Limb (tissue), 2 donors: Measurements from ENCODE around the gene FAP.
A peak's percentile ranks its signal among the peaks of the same experiment; 100 is the strongest.

ENCODE experiments used
- DNase-seq, 2 donors: peaks; one replicate each; pipeline ENCODE4 v3.0.0-alpha.2; 2016; ENCODE audit errors: extremely low spot score in 2 of 2

FAP gene

GRCh38 chr2:162196638-162197037 lies 46.6 kb downstream of the FAP start:
- no peak for DNase-seq

DNA sequence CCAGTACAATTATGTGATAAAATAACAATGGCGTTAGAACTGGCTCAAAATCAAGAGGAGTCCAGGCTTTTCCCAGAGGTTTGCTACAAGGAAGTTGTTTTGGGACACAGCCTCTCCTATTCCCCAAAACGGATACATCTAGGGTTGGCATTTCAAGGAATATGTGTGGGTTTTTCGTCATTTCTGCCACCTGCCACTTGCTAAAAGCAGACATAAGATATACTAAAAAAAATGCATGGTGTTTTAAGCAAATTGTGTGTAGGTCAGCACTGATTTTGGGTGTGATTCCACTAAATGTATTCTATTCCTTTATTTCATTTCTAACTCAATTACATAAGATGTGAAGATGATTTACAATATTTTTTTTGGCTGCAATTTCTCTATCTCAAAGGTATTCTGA lies 54.8 kb downstream of the FAP start:
- no peak for DNase-seq

DNA sequence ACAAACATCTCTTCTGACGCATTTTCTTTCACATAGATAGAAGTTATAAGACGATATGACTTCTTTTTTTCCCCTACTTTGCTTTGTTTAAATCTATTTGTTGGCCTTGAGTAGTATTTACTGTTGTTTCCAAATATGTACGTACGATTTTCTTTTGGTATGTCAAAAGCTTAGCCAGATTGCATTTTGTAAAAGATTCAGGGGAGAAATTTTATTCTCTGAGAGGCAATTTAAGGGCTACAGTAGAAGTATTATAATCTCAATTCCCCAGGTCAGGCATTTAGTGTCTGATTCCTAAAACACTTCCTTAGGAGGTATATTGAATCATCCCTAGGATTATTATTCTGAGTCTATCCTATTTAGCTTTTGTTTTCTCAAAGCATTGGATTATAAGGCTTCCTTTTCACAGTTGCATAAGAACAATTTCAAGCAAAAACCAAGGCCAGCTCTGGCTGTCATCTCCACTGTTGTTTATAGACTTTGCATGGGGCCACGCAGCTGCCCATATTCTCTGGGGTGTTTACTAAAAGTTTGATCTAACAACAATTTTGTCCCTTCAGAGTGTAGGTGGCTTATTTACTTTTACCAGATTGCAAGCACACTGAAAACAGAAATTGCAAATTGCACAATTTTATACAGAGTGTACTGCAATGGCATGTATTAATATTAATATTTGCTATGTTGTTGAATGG lies 57.6 kb downstream of the FAP start:
- no peak for DNase-seq

DNA sequence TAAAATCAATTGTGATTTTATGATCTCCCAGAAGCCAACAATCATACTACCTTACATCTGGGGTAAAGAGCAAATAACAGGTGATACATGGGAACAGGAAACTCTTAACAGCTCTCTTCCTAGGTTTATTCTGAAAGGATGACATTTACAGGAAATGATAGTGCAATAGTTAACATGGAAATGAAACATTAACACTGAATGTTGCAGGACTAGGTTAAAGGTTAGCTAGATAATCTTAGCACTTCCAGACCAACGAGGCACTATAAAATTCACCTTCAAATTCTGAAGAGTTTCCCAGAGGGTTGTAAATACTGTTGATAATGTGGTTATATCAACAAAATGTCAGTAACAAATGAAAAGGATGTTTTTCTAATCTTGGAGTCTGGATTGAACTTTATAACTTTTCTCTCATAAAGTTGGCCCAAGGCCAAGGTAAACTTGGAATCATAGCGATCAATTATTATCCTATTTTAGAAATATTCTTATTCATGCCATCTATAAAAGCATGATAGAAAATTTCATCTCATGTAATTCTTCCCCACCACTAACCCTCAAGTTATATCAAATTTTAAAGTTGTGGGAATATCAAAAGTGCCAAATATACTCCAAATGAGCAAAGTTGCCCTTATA lies 58.3 kb downstream of the FAP start:
- DNase-seq: no peak

- no peak for DNase-seq
Observed at GRCh38 chr2:162184359-162184758, 58.9 kb downstream of the FAP start.

DNA sequence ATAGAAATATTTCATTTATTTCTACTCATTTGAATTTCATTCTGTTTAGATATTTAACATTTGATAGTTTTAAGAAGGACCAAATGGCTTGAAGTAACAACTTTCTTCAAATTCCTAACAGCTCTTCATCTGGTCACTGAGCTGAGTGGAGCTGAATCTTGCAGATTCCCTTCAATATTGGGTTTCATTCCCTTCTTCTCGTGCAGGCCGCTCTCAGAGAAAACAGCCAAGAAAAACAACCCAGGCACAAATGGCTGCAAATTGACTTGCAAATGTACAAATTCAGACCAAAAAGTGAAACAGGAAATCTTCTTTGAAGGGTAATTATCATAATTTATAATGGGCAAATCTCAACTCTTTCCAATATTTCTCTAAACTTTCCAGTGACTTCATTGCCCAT lies 60.9 kb downstream of the FAP start:
- no peak for DNase-seq

DNA sequence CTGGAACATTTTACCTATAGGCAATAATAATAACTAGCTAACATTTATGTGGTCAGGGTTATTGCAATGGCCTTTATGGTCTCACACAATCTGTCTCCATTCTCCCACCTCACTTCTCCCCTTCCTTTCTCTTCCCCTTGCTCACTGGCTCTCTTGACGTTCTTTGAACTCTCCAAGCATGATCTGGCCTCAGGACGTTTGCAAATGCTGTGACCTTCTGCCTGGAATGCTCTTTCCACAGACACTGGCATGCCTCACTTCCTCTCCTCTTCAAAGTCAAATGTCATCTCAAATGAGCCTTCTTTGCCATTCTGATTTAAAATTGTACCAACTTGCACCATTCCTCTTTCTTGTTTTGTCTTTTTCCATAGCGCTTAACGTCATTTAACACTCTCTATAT lies 65.9 kb downstream of the FAP start:
- DNase-seq: no peak

GRCh38 chr2:162175714-162176113 lies 67.5 kb downstream of the FAP start:
- no peak for DNase-seq

GRCh38 chr2:162174746-162175145 lies 68.5 kb downstream of the FAP start:
- peak in 1 of 2 donors; percentile 29 for DNase-seq

GRCh38 chr2:162172802-162173370 lies 70.4 kb downstream of the FAP start:
- no peak for DNase-seq

DNA sequence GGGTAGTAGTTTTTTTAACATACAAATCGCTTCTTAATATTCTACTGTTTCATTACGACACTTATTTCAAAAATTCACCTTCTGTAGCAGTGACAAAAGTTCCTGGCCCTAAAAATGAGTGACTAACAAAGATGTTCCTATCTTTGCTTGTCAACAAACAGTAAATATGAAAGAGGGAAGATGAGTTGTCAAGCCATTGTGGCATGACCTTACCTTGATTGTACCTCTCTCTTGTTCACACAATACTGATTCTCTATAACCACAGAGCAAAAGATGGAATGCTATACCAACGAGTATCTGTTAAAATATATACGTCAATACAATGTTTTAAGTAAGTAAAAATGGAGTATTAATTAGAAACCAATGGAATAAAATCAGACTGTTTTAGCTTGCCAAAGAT lies 76.5 kb downstream of the FAP start:
- no peak for DNase-seq

- DNase-seq: no peak
Observed at GRCh38 chr2:162166174-162166573, 77.1 kb downstream of the FAP start.

DNA sequence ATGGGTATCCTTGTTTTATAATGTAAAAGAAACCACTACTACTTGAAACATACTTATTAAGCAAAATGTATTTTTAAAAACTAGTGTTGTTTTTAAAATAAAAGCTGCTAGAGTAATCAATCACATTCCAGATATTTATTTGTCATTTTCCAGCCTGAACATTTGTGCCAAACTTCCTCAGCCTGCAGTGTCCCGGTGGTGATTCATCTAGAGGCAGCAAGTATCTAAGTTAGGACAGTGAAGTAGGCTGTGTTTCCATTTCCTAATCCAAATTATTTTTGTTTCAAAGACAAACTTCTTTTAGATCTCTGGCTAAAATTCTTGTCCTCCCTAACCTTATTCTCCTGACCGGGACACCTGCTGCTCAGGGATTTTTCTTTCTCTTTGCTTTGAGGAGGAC lies 78.4 kb downstream of the FAP start:
- no peak for DNase-seq

DNA sequence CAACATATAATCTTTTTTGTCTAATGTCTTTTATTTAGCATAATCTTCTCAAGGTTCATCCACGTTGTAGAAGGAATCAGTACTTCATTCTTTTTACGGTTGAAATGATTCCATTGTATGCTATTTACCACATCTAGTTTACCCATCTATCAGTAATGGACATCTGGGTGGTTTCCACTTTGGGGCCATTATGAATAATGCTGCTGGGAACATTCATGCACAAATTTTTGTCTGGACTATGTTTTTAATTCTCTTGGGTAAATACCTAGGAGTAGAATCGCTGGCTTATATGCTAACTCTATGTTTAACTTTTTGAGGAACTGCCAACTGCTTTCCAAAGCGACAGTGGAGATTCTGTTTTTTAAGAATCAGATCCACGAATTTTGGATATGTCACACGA lies 83.8 kb downstream of the FAP start:
- no peak for DNase-seq

GRCh38 chr2:162156149-162156548 lies 87.1 kb downstream of the FAP start:
- no peak for DNase-seq

- DNase-seq: no peak
Observed at GRCh38 chr2:162155093-162155492, 88.2 kb downstream of the FAP start.

DNA sequence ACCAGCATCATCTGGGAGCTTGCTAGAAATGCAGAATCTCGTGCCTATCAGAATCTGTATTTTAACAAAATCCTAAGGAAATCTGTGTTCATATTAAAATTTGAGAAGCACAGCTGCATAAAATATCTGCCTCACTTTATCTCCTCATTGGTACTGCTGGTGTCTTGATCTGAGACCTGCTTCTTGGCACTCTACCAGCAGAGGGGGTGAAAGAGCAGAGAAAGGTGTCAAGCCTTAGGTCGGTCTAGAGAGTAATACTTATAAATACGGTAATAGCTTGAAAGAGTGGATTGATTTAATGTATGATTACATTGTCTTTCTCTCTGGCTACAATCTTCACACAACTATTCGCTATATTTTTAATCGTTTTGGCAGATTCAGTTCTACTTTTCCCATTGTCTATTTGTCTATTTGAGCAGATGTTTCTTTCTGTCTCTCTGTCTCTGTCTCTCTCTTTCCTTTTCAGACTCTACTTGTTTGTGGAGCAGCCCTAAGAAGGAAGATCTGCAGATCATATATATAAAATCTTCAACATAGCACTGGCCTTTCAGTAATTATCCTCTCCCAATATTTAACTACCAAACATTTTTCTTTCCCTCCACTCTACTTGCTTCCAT lies 89.5 kb downstream of the FAP start:
- peak; percentile 59 to 64 for DNase-seq

DNA sequence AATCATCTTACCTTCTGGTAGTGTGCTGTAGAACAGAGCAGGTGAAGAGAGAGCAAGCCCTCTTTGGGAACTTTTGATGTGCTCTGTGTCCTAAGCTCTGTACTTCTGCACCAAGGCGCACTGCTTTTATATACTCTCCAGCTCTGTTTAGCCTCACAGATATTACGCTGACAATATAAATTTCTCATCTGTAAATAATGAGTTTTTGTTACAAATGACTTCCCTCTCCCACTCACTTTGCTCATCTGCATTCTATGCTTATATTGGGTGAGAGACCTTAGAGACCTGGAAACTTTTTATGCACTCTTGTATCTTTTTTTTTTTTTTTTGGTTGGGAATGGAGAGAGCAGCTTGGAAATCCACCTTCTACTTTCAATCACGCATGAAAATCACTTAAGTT lies 91.1 kb downstream of the FAP start, which contains the start of gene GCG:
Gene GCG (minus strand): TSS at position 101 of the 400 bp plus-strand sequence. CDS start 3,069 bp downstream, outside the sequence.
- no peak for DNase-seq

DNA sequence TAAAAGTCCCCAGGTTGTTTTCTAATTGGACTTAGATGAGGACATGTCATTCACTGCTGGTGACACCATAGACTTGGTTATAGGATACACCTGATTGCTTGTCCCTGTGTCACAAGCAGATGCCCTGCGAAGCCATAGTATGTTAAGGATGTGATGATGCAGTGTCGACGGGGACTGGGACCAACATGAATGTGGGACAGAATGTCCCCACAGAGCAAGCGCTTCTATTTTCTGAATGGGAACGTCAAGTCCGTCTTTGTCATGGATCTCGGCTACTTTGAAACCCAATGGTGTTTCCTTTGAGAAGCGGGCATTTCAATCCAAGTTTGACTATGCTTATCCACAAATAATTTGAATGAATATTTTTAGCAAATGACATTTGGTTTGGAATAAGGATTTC lies 93.3 kb downstream of the FAP start:
- no peak for DNase-seq

DNA sequence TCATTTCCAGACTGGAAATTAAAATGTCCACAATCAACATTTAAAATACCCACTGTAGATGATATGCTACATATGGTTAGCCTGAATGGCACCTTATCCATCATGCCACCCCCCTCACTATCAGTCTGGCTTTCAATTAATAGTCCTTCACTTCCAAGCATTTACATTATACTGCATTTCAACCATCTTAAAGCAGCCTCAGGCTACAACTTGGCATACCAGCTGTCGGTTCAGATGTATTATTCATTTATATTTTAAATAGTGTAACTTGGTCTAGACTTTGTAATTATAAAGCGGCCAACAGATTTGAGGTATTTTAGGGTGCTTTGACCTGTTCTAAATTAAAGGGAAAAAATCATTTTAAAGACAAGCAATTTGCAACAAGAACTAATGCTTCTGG lies 93.8 kb downstream of the FAP start:
- no peak for DNase-seq

DNA sequence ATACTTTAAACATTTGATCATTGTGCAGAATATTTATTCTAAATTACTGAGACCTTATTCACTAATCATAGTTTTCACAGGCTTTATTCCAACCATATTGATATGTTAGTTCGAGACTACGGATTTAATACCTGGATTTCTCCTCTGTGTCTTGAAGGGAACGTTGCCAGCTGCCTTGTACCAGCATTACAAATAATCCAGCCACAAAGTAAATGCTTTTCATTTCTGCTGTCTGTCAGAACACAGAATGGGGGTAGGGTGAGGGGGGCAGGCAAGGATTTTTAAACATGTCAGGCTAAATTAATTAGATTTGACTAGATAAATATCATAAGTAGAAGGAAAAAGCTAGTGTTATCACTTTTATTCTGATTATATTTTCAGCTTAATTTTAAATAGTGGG lies 94.3 kb downstream of the FAP start:
- no peak for DNase-seq

DNA sequence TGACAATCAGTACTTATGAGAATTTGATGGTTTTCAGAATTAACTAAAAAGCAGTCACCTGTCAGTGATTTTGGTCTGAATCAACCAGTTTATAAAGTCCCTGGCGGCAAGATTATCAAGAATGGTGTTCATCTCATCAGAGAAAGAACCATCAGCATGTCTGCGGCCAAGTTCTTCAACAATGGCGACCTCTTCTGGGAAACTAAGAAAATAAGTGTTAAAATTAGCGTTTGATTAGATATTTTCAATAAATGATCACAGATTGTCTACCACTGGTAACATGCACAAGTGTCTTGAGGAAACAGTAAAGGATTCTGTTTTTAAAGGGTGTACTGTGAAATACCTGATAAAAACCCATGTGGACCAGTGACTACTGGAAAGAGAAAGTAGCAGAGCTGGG lies 99.3 kb downstream of the FAP start:
- no peak for DNase-seq

- DNase-seq: no peak
Observed at GRCh38 chr2:162138310-162138709, 104.9 kb downstream of the FAP start.
